ENCODE data around the gene PLPP4.

Gene PLPP4

DNA sequence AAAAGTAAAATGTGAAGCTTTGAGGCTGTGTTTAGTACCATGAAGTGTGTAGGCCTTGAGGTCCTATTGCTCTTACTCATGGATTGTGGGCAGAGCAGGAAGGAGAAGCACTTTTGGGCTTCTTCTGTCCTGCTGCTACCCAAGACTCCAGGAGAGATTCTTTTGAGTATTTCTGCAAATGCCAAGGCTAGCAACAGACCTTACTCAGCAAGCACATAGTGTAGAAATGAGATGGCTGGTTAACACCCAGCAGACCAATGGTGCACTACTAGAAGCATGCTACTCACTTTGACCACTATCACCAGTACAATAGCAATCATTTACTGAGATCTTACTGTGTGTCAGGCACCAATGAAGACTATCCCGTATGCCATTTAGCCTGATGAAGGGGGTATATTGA, 3.2 kb downstream of the PLPP4 start:
- Histone ChIP-seq H3K9me3 (ENCODE audit: control insufficient read depth, insufficient read depth, low read depth, low read length) (no peaks in the 10 kb centered on the region), H3K36me3 (ENCODE audit: control insufficient read depth in 2 of 2, insufficient read depth in 1 of 2, low read length in 2 of 2) (no peaks in the 10 kb centered on the region), H3K27ac (ENCODE audit: extremely low read depth, low read depth, low read length) (no peak overlapping the region), H3K4me3 (ENCODE audit: low read depth, low read length) (no peak overlapping the region), H3K4me1 (ENCODE audit: control insufficient read depth, insufficient read depth, low read length) (no peaks in the 10 kb centered on the region; the same call in 1 of the 2 replicates)
- ChIA-PET CTCF (interaction anchor here (1.0 kb wide), 1 partner anchor 37 kb away, joined by 3 read pairs; no protein-coding TSS in a partner anchor), POLR2A (no interaction called here)
- TF ChIP-seq, protein P1, sequence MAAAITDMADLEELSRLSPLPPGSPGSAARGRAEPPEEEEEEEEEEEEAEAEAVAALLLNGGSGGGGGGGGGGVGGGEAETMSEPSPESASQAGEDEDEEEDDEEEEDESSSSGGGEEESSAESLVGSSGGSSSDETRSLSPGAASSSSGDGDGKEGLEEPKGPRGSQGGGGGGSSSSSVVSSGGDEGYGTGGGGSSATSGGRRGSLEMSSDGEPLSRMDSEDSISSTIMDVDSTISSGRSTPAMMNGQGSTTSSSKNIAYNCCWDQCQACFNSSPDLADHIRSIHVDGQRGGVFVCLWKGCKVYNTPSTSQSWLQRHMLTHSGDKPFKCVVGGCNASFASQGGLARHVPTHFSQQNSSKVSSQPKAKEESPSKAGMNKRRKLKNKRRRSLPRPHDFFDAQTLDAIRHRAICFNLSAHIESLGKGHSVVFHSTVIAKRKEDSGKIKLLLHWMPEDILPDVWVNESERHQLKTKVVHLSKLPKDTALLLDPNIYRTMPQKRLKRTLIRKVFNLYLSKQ (tag by site-specific recombination; IDR thresholded peaks at IDR 0.05; ENCODE audit: borderline replicate concordance) = no peak

DNA sequence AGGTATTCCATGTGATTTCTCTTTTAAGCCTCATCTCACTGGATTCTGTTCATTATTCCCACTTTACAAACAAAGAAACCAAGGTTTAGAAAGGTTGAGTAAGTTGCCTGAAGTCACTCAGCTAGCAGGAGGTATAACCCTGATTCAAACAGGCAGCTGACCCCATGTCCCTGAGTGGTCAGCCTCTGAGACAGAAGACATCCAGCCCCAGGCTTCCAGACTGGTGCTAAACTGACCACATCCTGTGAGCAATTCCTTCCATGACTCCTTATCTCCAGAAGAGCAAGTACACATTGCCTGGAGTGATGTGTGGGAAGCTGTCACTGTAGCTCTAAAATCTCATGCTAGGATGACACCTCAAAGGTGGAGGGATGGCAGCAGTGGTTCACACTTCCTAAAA, 3.7 kb downstream of the PLPP4 start:
- ChIA-PET POLR2A (no interaction called here), CTCF (no interaction called here)
- Histone ChIP-seq H3K9me3 (ENCODE audit: control insufficient read depth, insufficient read depth, low read depth, low read length) (no peaks in the 10 kb centered on the region), H3K4me1 (ENCODE audit: control insufficient read depth, insufficient read depth, low read length) (no peaks in the 10 kb centered on the region; the same call in 1 of the 2 replicates), H3K36me3 (ENCODE audit: control insufficient read depth in 2 of 2, insufficient read depth in 1 of 2, low read length in 2 of 2) (no peaks in the 10 kb centered on the region), H3K27ac (ENCODE audit: extremely low read depth, low read depth, low read length) (no peak overlapping the region), H3K4me3 (ENCODE audit: low read depth, low read length) (no peak overlapping the region)
- TF ChIP-seq, protein P1 (tag by site-specific recombination; IDR thresholded peaks at IDR 0.05; ENCODE audit: borderline replicate concordance) = no peak
- no peak for TF ChIP-seq ZNF791 (tag by site-specific recombination; IDR thresholded peaks at IDR 0.05)
- TF ChIP-seq REST (tag by site-specific recombination; IDR thresholded peaks at IDR 0.05) = no peak
- no peak for TF ChIP-seq ZNF112 (tag by site-specific recombination; IDR thresholded peaks at IDR 0.05)
- TF ChIP-seq ZNF768 (tag by site-specific recombination; IDR thresholded peaks at IDR 0.05) = no peak
- TF ChIP-seq ZNF202 (tag by site-specific recombination; IDR thresholded peaks at IDR 0.05; ENCODE audit: borderline replicate concordance) = no peak
- TF ChIP-seq ZNF830 (tag by site-specific recombination; IDR thresholded peaks at IDR 0.05; ENCODE audit: low read depth) = no peak
- no peak for TF ChIP-seq ZNF843 (tag by site-specific recombination; IDR thresholded peaks at IDR 0.05)
- no peak for TF ChIP-seq TCF7L2 (IDR thresholded peaks at IDR 0.05; ENCODE audit: borderline replicate concordance, low read depth, low read length)
- no peak for TF ChIP-seq PRDM4 (tag by site-specific recombination; IDR thresholded peaks at IDR 0.05)
- TF ChIP-seq ZNF433 (tag by site-specific recombination; IDR thresholded peaks at IDR 0.05; ENCODE audit: low read depth) = no peak
- TF ChIP-seq, protein P2, sequence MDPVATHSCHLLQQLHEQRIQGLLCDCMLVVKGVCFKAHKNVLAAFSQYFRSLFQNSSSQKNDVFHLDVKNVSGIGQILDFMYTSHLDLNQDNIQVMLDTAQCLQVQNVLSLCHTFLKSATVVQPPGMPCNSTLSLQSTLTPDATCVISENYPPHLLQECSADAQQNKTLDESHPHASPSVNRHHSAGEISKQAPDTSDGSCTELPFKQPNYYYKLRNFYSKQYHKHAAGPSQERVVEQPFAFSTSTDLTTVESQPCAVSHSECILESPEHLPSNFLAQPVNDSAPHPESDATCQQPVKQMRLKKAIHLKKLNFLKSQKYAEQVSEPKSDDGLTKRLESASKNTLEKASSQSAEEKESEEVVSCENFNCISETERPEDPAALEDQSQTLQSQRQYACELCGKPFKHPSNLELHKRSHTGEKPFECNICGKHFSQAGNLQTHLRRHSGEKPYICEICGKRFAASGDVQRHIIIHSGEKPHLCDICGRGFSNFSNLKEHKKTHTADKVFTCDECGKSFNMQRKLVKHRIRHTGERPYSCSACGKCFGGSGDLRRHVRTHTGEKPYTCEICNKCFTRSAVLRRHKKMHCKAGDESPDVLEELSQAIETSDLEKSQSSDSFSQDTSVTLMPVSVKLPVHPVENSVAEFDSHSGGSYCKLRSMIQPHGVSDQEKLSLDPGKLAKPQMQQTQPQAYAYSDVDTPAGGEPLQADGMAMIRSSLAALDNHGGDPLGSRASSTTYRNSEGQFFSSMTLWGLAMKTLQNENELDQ (tag by site-specific recombination; IDR thresholded peaks at IDR 0.05; ENCODE audit: low read depth) = no peak
- TF ChIP-seq, protein P3, sequence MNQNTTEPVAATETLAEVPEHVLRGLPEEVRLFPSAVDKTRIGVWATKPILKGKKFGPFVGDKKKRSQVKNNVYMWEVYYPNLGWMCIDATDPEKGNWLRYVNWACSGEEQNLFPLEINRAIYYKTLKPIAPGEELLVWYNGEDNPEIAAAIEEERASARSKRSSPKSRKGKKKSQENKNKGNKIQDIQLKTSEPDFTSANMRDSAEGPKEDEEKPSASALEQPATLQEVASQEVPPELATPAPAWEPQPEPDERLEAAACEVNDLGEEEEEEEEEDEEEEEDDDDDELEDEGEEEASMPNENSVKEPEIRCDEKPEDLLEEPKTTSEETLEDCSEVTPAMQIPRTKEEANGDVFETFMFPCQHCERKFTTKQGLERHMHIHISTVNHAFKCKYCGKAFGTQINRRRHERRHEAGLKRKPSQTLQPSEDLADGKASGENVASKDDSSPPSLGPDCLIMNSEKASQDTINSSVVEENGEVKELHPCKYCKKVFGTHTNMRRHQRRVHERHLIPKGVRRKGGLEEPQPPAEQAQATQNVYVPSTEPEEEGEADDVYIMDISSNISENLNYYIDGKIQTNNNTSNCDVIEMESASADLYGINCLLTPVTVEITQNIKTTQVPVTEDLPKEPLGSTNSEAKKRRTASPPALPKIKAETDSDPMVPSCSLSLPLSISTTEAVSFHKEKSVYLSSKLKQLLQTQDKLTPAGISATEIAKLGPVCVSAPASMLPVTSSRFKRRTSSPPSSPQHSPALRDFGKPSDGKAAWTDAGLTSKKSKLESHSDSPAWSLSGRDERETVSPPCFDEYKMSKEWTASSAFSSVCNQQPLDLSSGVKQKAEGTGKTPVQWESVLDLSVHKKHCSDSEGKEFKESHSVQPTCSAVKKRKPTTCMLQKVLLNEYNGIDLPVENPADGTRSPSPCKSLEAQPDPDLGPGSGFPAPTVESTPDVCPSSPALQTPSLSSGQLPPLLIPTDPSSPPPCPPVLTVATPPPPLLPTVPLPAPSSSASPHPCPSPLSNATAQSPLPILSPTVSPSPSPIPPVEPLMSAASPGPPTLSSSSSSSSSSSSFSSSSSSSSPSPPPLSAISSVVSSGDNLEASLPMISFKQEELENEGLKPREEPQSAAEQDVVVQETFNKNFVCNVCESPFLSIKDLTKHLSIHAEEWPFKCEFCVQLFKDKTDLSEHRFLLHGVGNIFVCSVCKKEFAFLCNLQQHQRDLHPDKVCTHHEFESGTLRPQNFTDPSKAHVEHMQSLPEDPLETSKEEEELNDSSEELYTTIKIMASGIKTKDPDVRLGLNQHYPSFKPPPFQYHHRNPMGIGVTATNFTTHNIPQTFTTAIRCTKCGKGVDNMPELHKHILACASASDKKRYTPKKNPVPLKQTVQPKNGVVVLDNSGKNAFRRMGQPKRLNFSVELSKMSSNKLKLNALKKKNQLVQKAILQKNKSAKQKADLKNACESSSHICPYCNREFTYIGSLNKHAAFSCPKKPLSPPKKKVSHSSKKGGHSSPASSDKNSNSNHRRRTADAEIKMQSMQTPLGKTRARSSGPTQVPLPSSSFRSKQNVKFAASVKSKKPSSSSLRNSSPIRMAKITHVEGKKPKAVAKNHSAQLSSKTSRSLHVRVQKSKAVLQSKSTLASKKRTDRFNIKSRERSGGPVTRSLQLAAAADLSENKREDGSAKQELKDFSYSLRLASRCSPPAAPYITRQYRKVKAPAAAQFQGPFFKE (tag by site-specific recombination; IDR thresholded peaks at IDR 0.05; ENCODE audit: borderline replicate concordance) = no peak
- no peak for TF ChIP-seq ZNF704 (tag by site-specific recombination; IDR thresholded peaks at IDR 0.05)

All from HEK293 (cell line).